GM12875 (cell line): ENCODE data around the gene ITGB1BP1.

Experiments used
- H3K4me3 ChIP-seq: one replicate; pipeline ENCODE4 v1.5.1; 2011; ENCODE audit warnings: low read depth, low read length, control low read depth
- TF ChIP-seq, protein P1 (sequence below): IDR thresholded peaks from 2 replicates; pipeline ENCODE4 v1.5.1; 2011; ENCODE audit warnings: low read depth, mild to moderate bottlenecking, control low read depth, inconsistent platforms, low read length, moderate library complexity, borderline replicate concordance; ENCODE audit not compliant: insufficient read depth

Gene ITGB1BP1

DNA sequence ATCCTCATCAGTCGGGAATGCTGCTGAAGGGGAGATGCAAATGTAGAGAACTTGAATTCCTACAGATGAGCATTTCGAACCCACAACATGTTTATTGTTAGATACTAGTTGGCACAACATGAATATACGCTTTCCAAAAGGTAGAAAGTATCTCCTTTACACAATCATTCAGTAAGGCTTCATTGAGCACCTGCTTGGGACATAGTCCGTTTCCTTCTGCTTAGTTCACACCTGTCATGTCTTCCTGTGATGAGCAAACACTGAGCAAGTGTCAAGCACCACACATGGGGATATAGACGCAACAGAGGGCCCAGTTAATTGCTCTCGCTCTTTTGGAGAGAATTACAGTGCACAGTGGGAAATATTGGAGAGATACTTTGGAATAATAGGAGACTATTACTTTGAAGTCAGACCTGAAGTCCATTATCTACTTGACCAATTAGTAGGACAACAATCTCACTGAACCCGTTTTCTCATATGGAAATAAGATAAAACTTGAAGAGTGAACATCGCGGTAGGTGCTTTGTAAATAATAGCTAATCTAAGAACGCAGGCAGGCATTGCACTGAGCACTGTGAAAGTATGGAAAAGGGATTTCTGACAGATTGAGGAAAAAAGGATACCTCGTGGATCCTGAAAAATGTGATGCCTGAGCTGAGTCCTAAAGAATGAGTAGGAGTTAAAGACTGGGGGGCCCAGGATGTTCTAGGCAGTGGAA, 1.3 kb upstream of the ITGB1BP1 start:
- H3K4me3 ChIP-seq = peak overlapping the region; percentile 85
- TF ChIP-seq, protein P1, sequence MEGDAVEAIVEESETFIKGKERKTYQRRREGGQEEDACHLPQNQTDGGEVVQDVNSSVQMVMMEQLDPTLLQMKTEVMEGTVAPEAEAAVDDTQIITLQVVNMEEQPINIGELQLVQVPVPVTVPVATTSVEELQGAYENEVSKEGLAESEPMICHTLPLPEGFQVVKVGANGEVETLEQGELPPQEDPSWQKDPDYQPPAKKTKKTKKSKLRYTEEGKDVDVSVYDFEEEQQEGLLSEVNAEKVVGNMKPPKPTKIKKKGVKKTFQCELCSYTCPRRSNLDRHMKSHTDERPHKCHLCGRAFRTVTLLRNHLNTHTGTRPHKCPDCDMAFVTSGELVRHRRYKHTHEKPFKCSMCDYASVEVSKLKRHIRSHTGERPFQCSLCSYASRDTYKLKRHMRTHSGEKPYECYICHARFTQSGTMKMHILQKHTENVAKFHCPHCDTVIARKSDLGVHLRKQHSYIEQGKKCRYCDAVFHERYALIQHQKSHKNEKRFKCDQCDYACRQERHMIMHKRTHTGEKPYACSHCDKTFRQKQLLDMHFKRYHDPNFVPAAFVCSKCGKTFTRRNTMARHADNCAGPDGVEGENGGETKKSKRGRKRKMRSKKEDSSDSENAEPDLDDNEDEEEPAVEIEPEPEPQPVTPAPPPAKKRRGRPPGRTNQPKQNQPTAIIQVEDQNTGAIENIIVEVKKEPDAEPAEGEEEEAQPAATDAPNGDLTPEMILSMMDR = no peak

DNA sequence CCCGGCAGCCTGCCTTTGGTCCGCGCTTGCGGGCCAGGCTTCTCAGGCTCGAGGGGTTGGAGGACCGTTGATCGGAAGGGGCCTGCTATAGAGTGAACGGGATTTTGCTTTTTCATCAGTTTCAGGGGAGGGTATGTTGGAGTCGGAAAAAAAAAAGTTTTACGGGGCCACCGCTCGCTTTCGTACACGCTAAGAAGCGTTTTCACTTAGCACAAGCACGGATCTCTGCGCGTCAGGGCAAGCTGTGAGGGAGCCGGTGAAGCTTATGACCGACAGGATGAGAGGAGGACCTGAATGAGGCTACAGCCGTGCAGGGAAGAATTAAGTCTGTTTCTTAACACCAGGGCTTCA, 569 bp upstream of the ITGB1BP1 start:
- peak overlapping the region; percentile 85 for H3K4me3 ChIP-seq
- TF ChIP-seq, protein P1 = no peak

DNA sequence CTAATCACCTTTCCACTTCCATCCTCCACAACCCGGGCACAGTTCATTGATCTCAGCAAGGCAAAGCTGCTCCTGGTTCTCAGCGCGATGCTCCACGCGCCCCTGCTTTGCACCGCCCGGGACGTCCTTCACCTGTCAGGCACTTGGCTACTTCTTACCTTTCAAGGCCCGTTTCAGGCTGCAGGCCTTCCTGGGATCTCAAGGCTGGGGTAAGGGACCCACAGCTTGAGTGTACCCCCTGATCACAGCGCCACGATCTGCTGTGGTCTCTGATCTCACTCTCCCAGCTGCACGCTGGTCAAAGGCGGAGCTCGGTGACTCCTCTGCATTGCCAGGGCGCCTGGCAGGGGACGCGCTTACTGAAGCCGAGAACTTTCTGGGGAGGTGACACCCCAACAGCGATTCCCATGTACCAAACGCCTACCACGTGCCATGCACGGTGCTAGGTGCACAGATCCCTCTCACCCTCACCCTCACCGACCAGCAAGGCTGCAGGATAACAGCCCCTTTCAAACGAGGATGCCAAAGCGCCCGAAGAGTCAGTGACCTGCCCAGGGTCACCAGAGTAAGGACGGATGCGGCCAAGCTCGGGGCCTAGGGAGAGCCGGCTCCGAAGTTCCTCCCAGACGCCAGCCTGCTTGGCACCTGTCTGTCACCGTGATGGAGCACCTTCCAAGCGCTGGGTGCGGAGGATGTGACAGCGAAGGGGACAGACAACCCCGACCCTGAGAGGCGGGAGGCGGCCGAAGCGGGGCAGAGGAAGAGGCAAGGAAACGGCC, 818 bp downstream of the ITGB1BP1 start:
- TF ChIP-seq, protein P1 = no peak
- H3K4me3 ChIP-seq = peak overlapping the region; percentile 85

DNA sequence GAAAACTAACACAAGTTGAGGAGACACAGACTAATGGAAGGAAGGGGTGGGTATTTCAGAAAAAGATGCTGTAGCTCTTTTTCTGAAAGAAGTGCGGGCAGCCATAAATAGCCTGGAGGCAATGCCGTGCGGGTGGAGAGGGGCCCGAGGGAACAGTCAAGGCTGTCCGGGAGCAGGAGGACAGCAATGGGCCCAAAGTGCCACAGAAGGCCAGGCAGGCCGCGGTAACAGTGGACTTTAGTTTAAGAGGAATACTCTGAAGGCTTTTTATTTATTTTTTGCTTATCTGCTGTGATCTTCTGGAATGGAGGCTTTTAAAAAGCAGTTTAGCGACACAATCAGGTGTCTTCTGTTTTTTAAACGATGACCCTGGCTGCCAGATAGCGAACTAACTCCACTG, 2.8 kb downstream of the ITGB1BP1 start:
- TF ChIP-seq, protein P1 = no peak
- no peak overlapping the region for H3K4me3 ChIP-seq

DNA sequence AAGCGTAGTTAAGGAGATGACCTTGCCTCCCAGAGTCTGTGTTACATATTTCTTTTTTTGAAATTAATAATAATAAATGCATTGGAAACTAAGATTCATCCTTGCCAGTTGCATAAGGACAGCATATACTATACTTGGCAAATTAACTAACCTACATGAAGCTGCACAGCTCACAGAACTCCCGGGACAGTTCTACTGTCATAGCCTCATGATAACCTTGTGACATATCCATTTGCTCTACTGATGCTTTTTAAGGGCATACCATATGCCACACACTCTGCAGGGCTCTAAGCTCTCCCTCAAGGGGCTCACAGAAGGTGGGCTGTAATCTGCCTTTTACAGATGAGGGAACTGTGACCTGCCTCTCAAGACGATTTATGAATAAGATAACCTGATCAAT, 3.8 kb downstream of the ITGB1BP1 start:
- TF ChIP-seq, protein P1 = no peak
- H3K4me3 ChIP-seq = no peak overlapping the region

DNA sequence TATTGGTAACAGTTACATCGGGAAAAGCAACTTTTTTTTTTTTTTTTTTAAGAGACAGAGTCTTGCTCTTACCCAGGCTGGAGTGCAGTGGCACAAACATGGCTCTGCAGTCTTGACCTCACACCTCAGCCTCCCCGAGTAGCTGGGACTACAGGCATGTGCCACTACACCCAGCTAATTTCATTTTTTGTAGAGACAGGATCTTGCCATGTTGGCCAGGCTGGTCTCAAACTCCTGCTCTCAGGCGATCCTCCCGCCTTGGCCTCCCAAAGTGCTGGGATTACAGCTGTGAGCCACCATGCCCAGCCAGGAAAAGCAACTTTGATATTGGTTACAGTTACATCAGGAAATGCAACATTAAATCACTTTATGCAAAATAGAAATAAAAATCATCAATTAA, 4.6 kb downstream of the ITGB1BP1 start:
- no peak overlapping the region for H3K4me3 ChIP-seq

More for the DNA sequence above, 4.6 kb downstream of the ITGB1BP1 start:
- TF ChIP-seq, protein P1 = no peak
